ENCODE results near the gene ADAM22.

DNA sequence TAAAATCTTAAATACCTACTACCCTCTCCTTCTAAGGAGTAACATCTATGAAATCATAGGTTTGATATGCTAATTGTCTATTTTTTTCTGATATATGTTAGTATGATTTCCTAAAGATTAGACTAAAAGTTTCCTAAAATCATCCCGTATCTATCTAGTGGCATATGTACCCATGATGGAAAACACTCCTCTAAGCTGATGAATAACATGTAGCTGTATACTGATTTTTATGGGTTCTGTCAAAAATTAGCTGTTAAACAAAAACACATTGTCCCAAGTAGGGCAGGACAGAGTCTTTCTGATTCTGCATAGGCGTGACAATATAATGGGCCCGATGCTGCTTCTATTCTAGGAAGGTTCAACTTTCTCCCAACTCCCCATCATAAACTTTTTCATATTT, 79.9 kb downstream of the ADAM22 start:
- TF ChIP-seq EZH2phosphoT487 (IDR thresholded peaks at IDR 0.05; ENCODE audit: low read length): no peak
- TF ChIP-seq, protein P1, sequence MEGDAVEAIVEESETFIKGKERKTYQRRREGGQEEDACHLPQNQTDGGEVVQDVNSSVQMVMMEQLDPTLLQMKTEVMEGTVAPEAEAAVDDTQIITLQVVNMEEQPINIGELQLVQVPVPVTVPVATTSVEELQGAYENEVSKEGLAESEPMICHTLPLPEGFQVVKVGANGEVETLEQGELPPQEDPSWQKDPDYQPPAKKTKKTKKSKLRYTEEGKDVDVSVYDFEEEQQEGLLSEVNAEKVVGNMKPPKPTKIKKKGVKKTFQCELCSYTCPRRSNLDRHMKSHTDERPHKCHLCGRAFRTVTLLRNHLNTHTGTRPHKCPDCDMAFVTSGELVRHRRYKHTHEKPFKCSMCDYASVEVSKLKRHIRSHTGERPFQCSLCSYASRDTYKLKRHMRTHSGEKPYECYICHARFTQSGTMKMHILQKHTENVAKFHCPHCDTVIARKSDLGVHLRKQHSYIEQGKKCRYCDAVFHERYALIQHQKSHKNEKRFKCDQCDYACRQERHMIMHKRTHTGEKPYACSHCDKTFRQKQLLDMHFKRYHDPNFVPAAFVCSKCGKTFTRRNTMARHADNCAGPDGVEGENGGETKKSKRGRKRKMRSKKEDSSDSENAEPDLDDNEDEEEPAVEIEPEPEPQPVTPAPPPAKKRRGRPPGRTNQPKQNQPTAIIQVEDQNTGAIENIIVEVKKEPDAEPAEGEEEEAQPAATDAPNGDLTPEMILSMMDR (IDR thresholded peaks at IDR 0.05; ENCODE audit: low read length): no peak
